H9 (cell line): ENCODE data around the gene HSDL2. TPM values are rescaled to one million over a fixed set of nuclear protein-coding genes. Genes with fewer than 3 reads are reported as not detected.
A peak's percentile ranks its signal among the peaks of the same experiment; 100 is the strongest.

Experiments
- DNase-seq: peaks from one replicate; pipeline ENCODE4 v3.0.0-alpha.2; 2017
- H2AFZ ChIP-seq: one replicate; pipeline ENCODE4 v1.6.1; 2013; ENCODE audit warnings: mild to moderate bottlenecking, low read length, control low read depth, moderate library complexity
- H2AK5ac ChIP-seq: 2 replicates; pipeline ENCODE4 v1.6.1; 2013; ENCODE audit warnings: low read length, control low read depth, mixed read lengths; ENCODE audit not compliant: insufficient read length
- H2BK120ac ChIP-seq: one replicate; pipeline ENCODE4 v1.6.1; 2013; ENCODE audit warnings: low read depth, mild to moderate bottlenecking, low read length, control low read depth, inconsistent platforms; ENCODE audit not compliant: poor library complexity, severe bottlenecking
- H2BK12ac ChIP-seq: 2 replicates; pipeline ENCODE4 v1.6.1; 2013; ENCODE audit warnings: low read length, control low read depth, mixed read lengths, low read depth; ENCODE audit not compliant: insufficient read length
- H2BK15ac ChIP-seq: 2 replicates; pipeline ENCODE4 v1.6.1; 2013; ENCODE audit warnings: low read depth, low read length, control low read depth
- H2BK20ac ChIP-seq: one replicate; pipeline ENCODE4 v1.6.1; 2013; ENCODE audit warnings: low read depth, mild to moderate bottlenecking, low read length, control low read depth, inconsistent platforms; ENCODE audit not compliant: poor library complexity, severe bottlenecking
- H2BK5ac ChIP-seq: 2 replicates; pipeline ENCODE4 v1.6.1; 2013; ENCODE audit warnings: low read length, control low read depth, mixed read lengths; ENCODE audit not compliant: insufficient read length
- H3K14ac ChIP-seq: 2 replicates; pipeline ENCODE4 v1.6.1; 2013; ENCODE audit warnings: low read length, control low read depth; ENCODE audit not compliant: insufficient read depth
- H3K18ac ChIP-seq: 2 replicates; pipeline ENCODE4 v1.6.1; 2013; ENCODE audit warnings: low read depth, mild to moderate bottlenecking, mixed read lengths, low read length, control low read depth; ENCODE audit not compliant: insufficient read length
- H3K23ac ChIP-seq: 2 replicates; pipeline ENCODE4 v1.6.1; 2013; ENCODE audit warnings: low read length, control low read depth, mixed read lengths, low read depth; ENCODE audit not compliant: insufficient read length
- H3K23me2 ChIP-seq: 2 replicates; pipeline ENCODE4 v1.6.1; 2013; ENCODE audit warnings: low read depth, mild to moderate bottlenecking, mixed read lengths, low read length, control low read depth; ENCODE audit not compliant: insufficient read length, poor library complexity, severe bottlenecking
- H3K27ac ChIP-seq: 2 replicates; pipeline ENCODE4 v1.5.1; 2013; ENCODE audit warnings: low read length, control low read depth, mixed read lengths, low read depth; ENCODE audit not compliant: insufficient read length
- H3K27me3 ChIP-seq: 2 replicates; pipeline ENCODE4 v1.6.1; 2013; ENCODE audit warnings: low read length, control low read depth, inconsistent platforms; ENCODE audit not compliant: insufficient read depth
- H3K4ac ChIP-seq: 2 replicates; pipeline ENCODE4 v1.6.1; 2013; ENCODE audit warnings: low read depth, mild to moderate bottlenecking, control low read depth, inconsistent platforms, low read length, moderate library complexity
- H3K4me1 ChIP-seq: 2 replicates; pipeline ENCODE4 v1.6.1; 2013; ENCODE audit warnings: low read length, control low read depth, inconsistent platforms; ENCODE audit not compliant: insufficient read depth
- H3K4me2 ChIP-seq: 2 replicates; pipeline ENCODE4 v1.6.1; 2013; ENCODE audit warnings: low read length, control low read depth, mixed read lengths; ENCODE audit not compliant: insufficient read length, insufficient read depth
- H3K56ac ChIP-seq: 2 replicates; pipeline ENCODE4 v1.6.1; 2013; ENCODE audit warnings: low read depth, mild to moderate bottlenecking, mixed read lengths, low read length, control low read depth; ENCODE audit not compliant: insufficient read length
- H3K79me1 ChIP-seq: 2 replicates; pipeline ENCODE4 v1.6.1; 2013; ENCODE audit warnings: low read depth, mild to moderate bottlenecking, moderate library complexity, low read length, control low read depth, inconsistent platforms; ENCODE audit not compliant: insufficient read depth, poor library complexity, severe bottlenecking
- H3K79me2 ChIP-seq: 2 replicates; pipeline ENCODE4 v1.6.1; 2013; ENCODE audit warnings: low read length, control low read depth, inconsistent platforms; ENCODE audit not compliant: insufficient read depth
- H3K9ac ChIP-seq: 2 replicates; pipeline ENCODE4 v1.6.1; 2013; ENCODE audit warnings: low read length, control low read depth, mixed read lengths; ENCODE audit not compliant: insufficient read length; ENCODE audit errors: extremely low read depth
- H3K9me3 ChIP-seq: one replicate; pipeline ENCODE4 v1.6.1; 2013; ENCODE audit warnings: low read depth, low read length, inconsistent platforms; ENCODE audit not compliant: control insufficient read depth
- H3T11ph ChIP-seq: one replicate; pipeline ENCODE4 v1.6.1; 2013; ENCODE audit warnings: mild to moderate bottlenecking, low read length, control low read depth, inconsistent platforms
- H4K20me1 ChIP-seq: one replicate; pipeline ENCODE4 v1.6.1; 2013; ENCODE audit not compliant: control insufficient read depth, insufficient read length, insufficient read depth
- H4K5ac ChIP-seq: 2 replicates; pipeline ENCODE4 v1.6.1; 2013; ENCODE audit warnings: low read depth, mild to moderate bottlenecking, mixed read lengths, low read length, control low read depth; ENCODE audit not compliant: insufficient read length
- H4K8ac ChIP-seq: replicated peaks from 2 replicates; pipeline ENCODE4 v1.6.1; 2013; ENCODE audit warnings: low read length, control low read depth, mixed read lengths, low read depth; ENCODE audit not compliant: insufficient read length
- H4K91ac ChIP-seq: 2 replicates; pipeline ENCODE4 v1.6.1; 2013; ENCODE audit warnings: low read depth, mild to moderate bottlenecking, moderate library complexity, mixed read lengths, low read length, control low read depth; ENCODE audit not compliant: insufficient read length
- H3K27ac Mint-ChIP-seq, 3 experiments: 2 replicates in 2 of 3; 3 replicates in 1 of 3; pipeline ENCODE4 v1.8.0; 2020 to 2021; ENCODE audit warnings: mixed read lengths in 3 of 3, mild to moderate bottlenecking in 1 of 3, moderate library complexity in 1 of 3
- H3K27me3 Mint-ChIP-seq: 2 replicates; pipeline ENCODE4 v1.8.0; 2021; ENCODE audit warnings: low read depth, mild to moderate bottlenecking, moderate library complexity, mixed read lengths
- H3K36me3 Mint-ChIP-seq, 3 experiments: 2 replicates in 2 of 3; 3 replicates in 1 of 3; pipeline ENCODE4 v1.8.0; 2020 to 2021; ENCODE audit warnings: low read depth in 3 of 3, mixed read lengths in 3 of 3; ENCODE audit not compliant: insufficient read depth in 1 of 3
- H3K4me1 Mint-ChIP-seq, 2 experiments: 2 replicates each; pipeline ENCODE4 v1.8.0; 2020; ENCODE audit warnings: mixed read lengths in 2 of 2
- H3K4me3 Mint-ChIP-seq, 2 experiments: 2 replicates in 1 of 2; 3 replicates in 1 of 2; pipeline ENCODE4 v1.8.0; 2020 to 2021; ENCODE audit warnings: mild to moderate bottlenecking in 2 of 2, mixed read lengths in 2 of 2, moderate library complexity in 1 of 2
- H3K9me3 Mint-ChIP-seq, 2 experiments: 2 replicates in 1 of 2; 3 replicates in 1 of 2; pipeline ENCODE4 v1.8.0; 2020; ENCODE audit warnings: mild to moderate bottlenecking in 2 of 2, mixed read lengths in 2 of 2, moderate library complexity in 1 of 2
- WGBS: extraction: QIAGEN DNeasy Blood & Tissue Kit; methylation state at CpG from one replicate; pipeline ENCODE4 v1.1.7; 2013; ENCODE audit warnings: missing lambda C conversion rate, low lambda C conversion rate, mixed read lengths; ENCODE audit not compliant: insufficient read length; ENCODE audit errors: extremely low coverage; 5-methylcytosine and 5-hydroxymethylcytosine counted together
- total RNA-seq: library from RNA; stranded (reverse); gene quantifications from 2 replicates; pipeline ENCODE4 v1.2.1, GENCODE V29; 2021
- TF ChIP-seq, protein P1 (sequence below): fragments of 200-600 bp; sonication (generic); conservative IDR thresholded peaks from 3 replicates; pipeline ENCODE4 v1.8.0; 2021; ENCODE audit warnings: antibody characterized with exemption, mild to moderate bottlenecking

HSDL2 gene
- total RNA-seq, 1 experiment from 2014 or later, result 16.6 TPM

DNA sequence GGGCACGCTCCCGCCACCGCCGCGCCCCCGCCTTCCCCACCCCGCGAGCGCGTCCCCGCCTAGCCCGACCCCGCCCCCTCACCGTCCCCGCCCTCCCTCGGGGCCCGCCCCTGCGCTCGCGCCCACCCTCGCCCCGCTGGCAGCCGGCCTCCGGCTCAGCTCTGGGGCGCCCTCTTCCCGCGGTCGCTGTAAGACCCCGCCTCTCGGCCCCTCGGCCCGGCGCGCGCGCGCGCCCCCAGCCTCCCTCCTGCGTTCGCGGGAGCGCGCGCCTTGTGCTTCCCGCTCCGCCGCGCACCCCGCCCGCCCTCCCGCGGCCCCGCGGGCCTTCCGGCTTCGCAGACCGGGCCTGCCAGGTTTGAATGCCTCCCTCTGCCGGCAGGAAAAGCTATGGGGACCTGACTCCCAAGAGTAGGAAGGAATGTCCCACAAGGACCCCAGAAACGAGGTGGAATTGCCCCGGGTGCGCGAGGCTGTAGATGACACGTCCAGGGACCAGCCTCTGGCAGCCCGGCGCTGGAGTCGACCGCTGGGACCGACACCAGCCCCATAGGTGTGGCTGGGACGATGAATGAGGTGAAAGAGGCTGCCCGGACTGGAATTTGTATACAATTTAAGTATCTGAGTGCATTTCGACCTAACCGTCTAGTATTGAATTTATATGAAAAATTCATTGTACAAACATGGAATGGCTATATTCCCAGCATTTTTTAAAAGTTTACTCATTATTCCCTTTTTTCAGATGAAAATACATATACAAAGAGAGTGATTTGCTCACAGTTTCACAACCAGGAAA, 46.1 kb upstream of the HSDL2 start:
- peaks cover 12% of the 10 kb centered on the region; the same call in 1 of the 2 replicates for H3K79me2 ChIP-seq
- TF ChIP-seq, protein P1, sequence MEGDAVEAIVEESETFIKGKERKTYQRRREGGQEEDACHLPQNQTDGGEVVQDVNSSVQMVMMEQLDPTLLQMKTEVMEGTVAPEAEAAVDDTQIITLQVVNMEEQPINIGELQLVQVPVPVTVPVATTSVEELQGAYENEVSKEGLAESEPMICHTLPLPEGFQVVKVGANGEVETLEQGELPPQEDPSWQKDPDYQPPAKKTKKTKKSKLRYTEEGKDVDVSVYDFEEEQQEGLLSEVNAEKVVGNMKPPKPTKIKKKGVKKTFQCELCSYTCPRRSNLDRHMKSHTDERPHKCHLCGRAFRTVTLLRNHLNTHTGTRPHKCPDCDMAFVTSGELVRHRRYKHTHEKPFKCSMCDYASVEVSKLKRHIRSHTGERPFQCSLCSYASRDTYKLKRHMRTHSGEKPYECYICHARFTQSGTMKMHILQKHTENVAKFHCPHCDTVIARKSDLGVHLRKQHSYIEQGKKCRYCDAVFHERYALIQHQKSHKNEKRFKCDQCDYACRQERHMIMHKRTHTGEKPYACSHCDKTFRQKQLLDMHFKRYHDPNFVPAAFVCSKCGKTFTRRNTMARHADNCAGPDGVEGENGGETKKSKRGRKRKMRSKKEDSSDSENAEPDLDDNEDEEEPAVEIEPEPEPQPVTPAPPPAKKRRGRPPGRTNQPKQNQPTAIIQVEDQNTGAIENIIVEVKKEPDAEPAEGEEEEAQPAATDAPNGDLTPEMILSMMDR, result peak; percentile 61

More for the DNA sequence above, 46.1 kb upstream of the HSDL2 start:
- Histone ChIP-seq H3K4ac (no peak overlapping the region), H2AK5ac (no peak overlapping the region), H3K4me2 (peak overlapping the region; percentile 81), H3K18ac (peak overlapping the region; percentile 95), H2BK5ac (no peak overlapping the region), H3K27me3 (no peaks in the 10 kb centered on the region), H4K8ac (no peak overlapping the region), H2AFZ (peak overlapping the region; percentile 75), H2BK12ac (no peak overlapping the region), H3K14ac (peak overlapping the region; percentile 99), H3K9ac (peak overlapping the region; percentile 83), H3T11ph (no peak overlapping the region), H3K4me1 (0 out of 2 replicates have a peak, but pooled peaks cover 2% of the 10 kb centered on the region), H3K79me1 (no peaks in the 10 kb centered on the region), H2BK120ac (no peak overlapping the region), H3K56ac (no peak overlapping the region), H3K23me2 (peaks cover 3% of the 10 kb centered on the region), H3K9me3 (no peaks in the 10 kb centered on the region), H4K5ac (peak overlapping the region; percentile 75), H3K23ac (no peak overlapping the region), H4K91ac (no peak overlapping the region), H3K27ac (no peak overlapping the region), H4K20me1 (no peaks in the 10 kb centered on the region), H2BK20ac (no peak overlapping the region), H2BK15ac (no peak overlapping the region)
- Mint-ChIP-seq H3K4me3 (peak overlapping the region; percentile 89 to 90), H3K9me3 (no peaks in the 10 kb centered on the region; a peak in 1 of 5 replicates), H3K27ac (peak overlapping the region; percentile 89 to 99 (median 98)), H3K27me3 (no peaks in the 10 kb centered on the region), H3K36me3 (no peaks in the 10 kb centered on the region; a peak in 1 of 7 replicates), H3K4me1 (peaks cover 21 to 24% of the 10 kb centered on the region in 2 experiments)
- WGBS, result no CpG with 5 or more reads among the region's 72 CpGs
- peak; percentile 95 for DNase-seq
